Measurements from ENCODE around the gene SLC25A46.
"Not testable (repeated sequence)": the region's sequence is repeated elsewhere in the genome, so short reads cannot be mapped to it uniquely, and the experiment has no call there.

The SLC25A46 gene

GRCh38 chr5:110757118-110757729 lies 18.4 kb downstream of the SLC25A46 start:
- Histone ChIP-seq H3K27me3 (ENCODE audit: control insufficient read depth, insufficient read depth, low read length) (no peaks in the 10 kb centered on the region), H3K27ac (ENCODE audit: low read depth, low read length) (no peak overlapping the region)

DNA sequence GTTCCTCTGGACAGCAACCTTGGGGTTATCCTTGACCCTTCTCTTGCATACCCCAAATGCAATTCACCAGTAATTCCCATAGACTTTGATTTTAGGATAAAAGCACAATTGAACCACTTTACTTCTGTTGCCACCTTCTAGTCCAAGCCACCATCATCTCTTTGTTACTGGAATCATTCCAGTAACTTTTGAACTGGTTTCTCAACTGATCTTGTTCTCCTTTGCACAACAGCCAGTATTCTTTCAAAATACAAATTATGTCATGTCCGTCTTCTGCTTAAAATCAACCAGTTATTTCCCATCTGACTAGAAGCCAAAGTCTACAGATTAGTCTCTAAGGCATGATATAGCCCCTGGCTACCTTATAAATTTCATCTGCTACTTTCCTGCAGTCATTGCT lies 21.4 kb downstream of the SLC25A46 start:
- no peaks in the 10 kb centered on the region for H3K4me1 ChIP-seq (ENCODE audit: control insufficient read depth, insufficient read depth, low read length)
- H3K9me3 ChIP-seq (ENCODE audit: control insufficient read depth, insufficient read depth, low read depth, low read length): no peaks in the 10 kb centered on the region
- H3K4me3 ChIP-seq (ENCODE audit: low read depth, low read length): no peak overlapping the region
- no peaks in the 10 kb centered on the region for H3K27me3 ChIP-seq (ENCODE audit: control insufficient read depth, insufficient read depth, low read length)
- H3K9ac ChIP-seq (ENCODE audit: low read length): no peak overlapping the region
- H3K36me3 ChIP-seq (ENCODE audit: control insufficient read depth, insufficient read depth, low read length): peaks cover 32% of the 10 kb centered on the region
- H3K27ac ChIP-seq (ENCODE audit: low read depth, low read length): no peak overlapping the region

More at GRCh38 chr5:110757118-110757729, 18.4 kb downstream of the SLC25A46 start:
- Histone ChIP-seq H3K9ac (ENCODE audit: low read length) (no peak overlapping the region), H3K9me3 (ENCODE audit: control insufficient read depth, insufficient read depth, low read depth, low read length) (no peaks in the 10 kb centered on the region), H3K4me3 (ENCODE audit: low read depth, low read length) (no peak overlapping the region), H3K36me3 (ENCODE audit: control insufficient read depth, insufficient read depth, low read length) (peaks cover 31% of the 10 kb centered on the region), H3K4me1 (ENCODE audit: control insufficient read depth, insufficient read depth, low read length) (no peaks in the 10 kb centered on the region)

DNA sequence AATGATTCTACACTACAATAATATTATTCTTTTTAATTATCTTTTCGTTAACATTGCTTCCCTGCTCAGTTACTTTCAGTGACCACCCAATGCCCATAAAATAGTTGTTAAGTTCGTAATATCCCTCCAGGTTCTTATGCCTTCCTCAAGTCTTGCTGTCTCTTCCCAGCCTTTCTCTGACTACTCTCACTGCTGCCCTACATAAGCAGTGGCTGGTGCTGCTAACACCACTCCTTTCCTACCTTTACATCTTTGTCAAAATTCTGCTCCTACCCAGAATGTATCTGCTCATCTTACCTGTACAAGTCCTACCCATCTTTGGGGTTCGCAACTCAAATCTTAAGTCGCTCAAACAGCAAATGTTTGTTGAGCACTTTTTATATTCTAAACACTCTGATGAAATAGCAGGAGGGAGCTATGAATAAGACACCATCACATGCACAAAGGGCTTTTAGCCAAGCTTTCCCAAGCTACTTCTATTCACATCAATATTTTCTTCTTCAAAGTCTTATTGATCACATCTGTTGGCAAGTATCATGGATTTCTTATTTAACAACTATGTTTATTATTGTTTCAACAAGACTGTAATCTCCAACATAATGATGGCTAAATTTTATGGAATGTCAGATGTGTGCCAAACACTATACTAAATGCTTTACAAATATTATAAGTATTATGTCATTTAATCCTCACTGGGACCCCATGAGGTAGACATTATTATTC lies 29.5 kb downstream of the SLC25A46 start:
- Histone ChIP-seq H3K4me3 (ENCODE audit: low read depth, low read length) (no peak overlapping the region), H3K4me1 (ENCODE audit: control insufficient read depth, insufficient read depth, low read length) (no peaks in the 10 kb centered on the region), H3K27me3 (ENCODE audit: control insufficient read depth, insufficient read depth, low read length) (no peaks in the 10 kb centered on the region), H3K27ac (ENCODE audit: low read depth, low read length) (no peak overlapping the region), H3K36me3 (ENCODE audit: control insufficient read depth, insufficient read depth, low read length) (no peaks in the 10 kb centered on the region), H3K9me3 (ENCODE audit: control insufficient read depth, insufficient read depth, low read depth, low read length) (no peaks in the 10 kb centered on the region), H3K9ac (ENCODE audit: low read length) (no peak overlapping the region)

DNA sequence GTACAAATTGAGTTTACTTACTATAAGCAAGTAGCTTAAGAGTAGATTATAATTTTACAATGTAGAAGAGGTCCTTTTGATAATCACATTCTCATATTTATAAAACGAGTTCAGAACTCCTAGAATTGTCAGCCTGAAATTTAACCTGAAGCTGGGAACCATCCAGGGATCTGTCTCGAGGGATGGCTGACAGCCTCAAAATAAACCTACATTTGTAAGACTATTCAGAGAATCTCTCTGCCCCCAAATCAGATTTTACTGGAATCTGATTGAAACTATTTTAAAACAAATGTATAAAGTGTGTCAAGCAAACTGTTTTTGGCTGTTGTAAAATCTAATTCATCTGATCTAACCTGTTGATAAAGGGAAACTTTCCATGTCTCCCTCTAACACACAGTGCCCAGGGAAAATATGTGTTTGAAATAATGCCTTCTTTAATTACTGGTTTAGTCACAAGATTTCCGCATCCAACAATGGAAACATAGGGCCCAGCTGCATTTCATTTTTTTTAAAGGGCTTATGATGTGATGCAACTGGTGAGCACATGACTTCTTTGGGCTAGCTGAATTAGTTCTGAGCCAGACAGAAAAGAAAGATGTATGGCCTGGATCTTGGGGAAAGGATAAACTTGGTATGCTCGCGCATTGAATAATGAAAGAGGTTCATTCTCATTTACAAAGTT lies 30.3 kb downstream of the SLC25A46 start:
- H3K9ac ChIP-seq (ENCODE audit: low read length): no peak overlapping the region
- H3K27ac ChIP-seq (ENCODE audit: low read depth, low read length): no peak overlapping the region

DNA sequence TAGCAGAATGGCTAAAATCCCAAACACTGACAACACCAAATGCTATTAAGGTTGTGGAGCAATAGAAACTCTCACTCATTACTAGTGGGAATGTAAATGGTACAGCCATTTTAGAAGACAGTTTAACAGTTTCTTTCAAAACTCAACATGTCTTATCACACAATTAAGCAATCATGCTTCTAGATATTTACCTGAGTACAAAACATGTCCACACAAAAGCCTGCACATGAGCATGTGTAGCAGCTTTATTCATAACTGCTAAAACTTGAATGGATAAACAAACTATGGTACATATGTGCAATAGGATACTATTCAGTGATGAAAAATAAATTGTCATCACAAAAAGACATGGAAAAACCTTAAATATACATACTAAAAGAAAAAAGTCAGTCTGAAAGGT lies 31.5 kb downstream of the SLC25A46 start:
- H3K4me1 ChIP-seq (ENCODE audit: control insufficient read depth, insufficient read depth, low read length): no peaks in the 10 kb centered on the region
- no peaks in the 10 kb centered on the region for H3K9me3 ChIP-seq (ENCODE audit: control insufficient read depth, insufficient read depth, low read depth, low read length)
- H3K27me3 ChIP-seq (ENCODE audit: control insufficient read depth, insufficient read depth, low read length): no peaks in the 10 kb centered on the region
- H3K4me3 ChIP-seq (ENCODE audit: low read depth, low read length): no peak overlapping the region
- H3K27ac ChIP-seq (ENCODE audit: low read depth, low read length): no peak overlapping the region
- H3K9ac ChIP-seq (ENCODE audit: low read length): no peak overlapping the region
- no peaks in the 10 kb centered on the region for H3K36me3 ChIP-seq (ENCODE audit: control insufficient read depth, insufficient read depth, low read length)

More for the DNA sequence above, 30.3 kb downstream of the SLC25A46 start:
- H3K4me3 ChIP-seq (ENCODE audit: low read depth, low read length): no peak overlapping the region
- H3K9me3 ChIP-seq (ENCODE audit: control insufficient read depth, insufficient read depth, low read depth, low read length): no peaks in the 10 kb centered on the region
- no peaks in the 10 kb centered on the region for H3K27me3 ChIP-seq (ENCODE audit: control insufficient read depth, insufficient read depth, low read length)
- no peaks in the 10 kb centered on the region for H3K4me1 ChIP-seq (ENCODE audit: control insufficient read depth, insufficient read depth, low read length)
- H3K36me3 ChIP-seq (ENCODE audit: control insufficient read depth, insufficient read depth, low read length): no peaks in the 10 kb centered on the region

DNA sequence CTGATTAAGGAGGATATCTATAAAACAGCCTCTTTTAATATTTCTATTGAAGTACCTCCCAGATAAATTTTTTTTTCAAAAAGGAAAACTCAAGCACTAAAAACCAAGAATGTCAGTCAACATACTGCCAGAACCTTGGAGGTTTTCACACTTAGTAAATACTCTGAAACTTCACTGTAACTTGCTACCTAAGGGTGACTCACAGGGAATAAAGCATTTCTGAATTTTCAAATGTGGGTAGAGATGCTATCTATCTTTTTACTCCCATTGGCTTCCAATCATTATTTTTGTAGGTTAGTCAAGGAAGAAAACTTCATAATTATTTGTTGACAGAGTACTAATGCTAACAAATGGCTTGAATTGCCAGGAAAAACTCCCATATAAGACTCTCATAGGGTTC lies 46.1 kb downstream of the SLC25A46 start:
- Histone ChIP-seq H3K9ac (ENCODE audit: low read length) (no peak overlapping the region), H3K27me3 (ENCODE audit: control insufficient read depth, insufficient read depth, low read length) (no peaks in the 10 kb centered on the region), H3K9me3 (ENCODE audit: control insufficient read depth, insufficient read depth, low read depth, low read length) (no peaks in the 10 kb centered on the region), H3K4me1 (ENCODE audit: control insufficient read depth, insufficient read depth, low read length) (no peaks in the 10 kb centered on the region), H3K4me3 (ENCODE audit: low read depth, low read length) (no peak overlapping the region), H3K36me3 (ENCODE audit: control insufficient read depth, insufficient read depth, low read length) (no peaks in the 10 kb centered on the region), H3K27ac (ENCODE audit: low read depth, low read length) (no peak overlapping the region)

DNA sequence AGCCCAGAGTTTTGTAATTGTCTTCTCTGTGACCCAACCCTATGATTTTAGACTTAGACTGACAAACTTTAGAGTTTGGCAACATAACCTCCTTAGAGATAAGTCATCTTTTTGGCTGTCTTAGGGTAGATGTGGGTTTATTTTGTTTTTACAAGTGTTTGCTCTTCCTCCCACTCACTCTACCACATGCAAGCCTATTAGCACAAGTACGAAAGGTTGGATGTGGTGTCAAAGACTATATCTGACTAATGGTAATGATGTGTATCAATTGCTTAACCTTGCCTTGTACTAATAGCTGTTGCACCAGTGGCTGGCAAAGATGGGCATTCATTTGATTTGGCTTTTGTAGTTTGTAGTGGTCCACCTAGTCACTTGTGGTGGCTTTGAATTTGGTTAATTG lies 46.5 kb downstream of the SLC25A46 start:
- no peak overlapping the region for H3K4me3 ChIP-seq (ENCODE audit: low read depth, low read length)
- no peak overlapping the region for H3K27ac ChIP-seq (ENCODE audit: low read depth, low read length)
- no peaks in the 10 kb centered on the region for H3K4me1 ChIP-seq (ENCODE audit: control insufficient read depth, insufficient read depth, low read length)
- no peaks in the 10 kb centered on the region for H3K9me3 ChIP-seq (ENCODE audit: control insufficient read depth, insufficient read depth, low read depth, low read length)
- no peak overlapping the region for H3K9ac ChIP-seq (ENCODE audit: low read length)
- no peaks in the 10 kb centered on the region for H3K27me3 ChIP-seq (ENCODE audit: control insufficient read depth, insufficient read depth, low read length)
- H3K36me3 ChIP-seq (ENCODE audit: control insufficient read depth, insufficient read depth, low read length): no peaks in the 10 kb centered on the region

- not testable (repeated sequence) for H3K9me3 ChIP-seq (ENCODE audit: control insufficient read depth, insufficient read depth, low read depth, low read length); H3K9ac ChIP-seq (ENCODE audit: low read length); H3K4me3 ChIP-seq (ENCODE audit: low read depth, low read length); H3K27ac ChIP-seq (ENCODE audit: low read depth, low read length); H3K4me1 ChIP-seq (ENCODE audit: control insufficient read depth, insufficient read depth, low read length); H3K36me3 ChIP-seq (ENCODE audit: control insufficient read depth, insufficient read depth, low read length); H3K27me3 ChIP-seq (ENCODE audit: control insufficient read depth, insufficient read depth, low read length)
These were observed 49.2 kb downstream of the SLC25A46 start for GRCh38 chr5:110788006-110788405.

- Histone ChIP-seq H3K27me3 (ENCODE audit: control insufficient read depth, insufficient read depth, low read length) (no peaks in the 10 kb centered on the region), H3K9me3 (ENCODE audit: control insufficient read depth, insufficient read depth, low read depth, low read length) (no peaks in the 10 kb centered on the region), H3K4me1 (ENCODE audit: control insufficient read depth, insufficient read depth, low read length) (no peaks in the 10 kb centered on the region), H3K9ac (ENCODE audit: low read length) (no peak overlapping the region), H3K36me3 (ENCODE audit: control insufficient read depth, insufficient read depth, low read length) (no peaks in the 10 kb centered on the region), H3K27ac (ENCODE audit: low read depth, low read length) (no peak overlapping the region), H3K4me3 (ENCODE audit: low read depth, low read length) (no peak overlapping the region)
These were observed 51.9 kb downstream of the SLC25A46 start for GRCh38 chr5:110790673-110791072.

GRCh38 chr5:110802998-110803397 lies 64.2 kb downstream of the SLC25A46 start:
- no peaks in the 10 kb centered on the region for H3K4me1 ChIP-seq (ENCODE audit: control insufficient read depth, insufficient read depth, low read length)
- H3K27ac ChIP-seq (ENCODE audit: low read depth, low read length): no peak overlapping the region
- no peak overlapping the region for H3K9ac ChIP-seq (ENCODE audit: low read length)
- H3K9me3 ChIP-seq (ENCODE audit: control insufficient read depth, insufficient read depth, low read depth, low read length): 0 out of 2 replicates have a peak, but pooled peaks cover 2% of the 10 kb centered on the region
- no peaks in the 10 kb centered on the region for H3K36me3 ChIP-seq (ENCODE audit: control insufficient read depth, insufficient read depth, low read length)
- no peak overlapping the region for H3K4me3 ChIP-seq (ENCODE audit: low read depth, low read length)
- no peaks in the 10 kb centered on the region for H3K27me3 ChIP-seq (ENCODE audit: control insufficient read depth, insufficient read depth, low read length)

All from HUES6 (cell line).